Loucy (cell line): ENCODE results near the gene HS6ST1.

Experiments
- EZH2phosphoT487 ChIP-seq: fragments of 200-600 bp; IDR thresholded peaks from 2 replicates; pipeline ENCODE4 v1.6.1; 2018; ENCODE audit warnings: antibody characterized with exemption, mild to moderate bottlenecking, moderate library complexity, borderline replicate concordance
- TF ChIP-seq, protein P1 (sequence below): fragments of 200-600 bp; sonication (generic); conservative IDR thresholded peaks from 2 replicates; pipeline ENCODE4 v1.5.1; 2014; ENCODE audit warnings: mild to moderate bottlenecking, antibody characterized with exemption, low read length

GRCh38 chr2:128290356-128290755 lies 28.3 kb downstream of the HS6ST1 start:
- TF ChIP-seq, protein P1, sequence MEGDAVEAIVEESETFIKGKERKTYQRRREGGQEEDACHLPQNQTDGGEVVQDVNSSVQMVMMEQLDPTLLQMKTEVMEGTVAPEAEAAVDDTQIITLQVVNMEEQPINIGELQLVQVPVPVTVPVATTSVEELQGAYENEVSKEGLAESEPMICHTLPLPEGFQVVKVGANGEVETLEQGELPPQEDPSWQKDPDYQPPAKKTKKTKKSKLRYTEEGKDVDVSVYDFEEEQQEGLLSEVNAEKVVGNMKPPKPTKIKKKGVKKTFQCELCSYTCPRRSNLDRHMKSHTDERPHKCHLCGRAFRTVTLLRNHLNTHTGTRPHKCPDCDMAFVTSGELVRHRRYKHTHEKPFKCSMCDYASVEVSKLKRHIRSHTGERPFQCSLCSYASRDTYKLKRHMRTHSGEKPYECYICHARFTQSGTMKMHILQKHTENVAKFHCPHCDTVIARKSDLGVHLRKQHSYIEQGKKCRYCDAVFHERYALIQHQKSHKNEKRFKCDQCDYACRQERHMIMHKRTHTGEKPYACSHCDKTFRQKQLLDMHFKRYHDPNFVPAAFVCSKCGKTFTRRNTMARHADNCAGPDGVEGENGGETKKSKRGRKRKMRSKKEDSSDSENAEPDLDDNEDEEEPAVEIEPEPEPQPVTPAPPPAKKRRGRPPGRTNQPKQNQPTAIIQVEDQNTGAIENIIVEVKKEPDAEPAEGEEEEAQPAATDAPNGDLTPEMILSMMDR: no peak
- TF ChIP-seq EZH2phosphoT487: no peak
